Panc1 (cell line): ENCODE data around the gene STX18.

Experiments used
- POLR2AphosphoS5 ChIP-seq: IDR thresholded peaks from 2 replicates; pipeline ENCODE4 v1.6.1; 2012; ENCODE audit warnings: mild to moderate bottlenecking, low read depth, low read length, moderate library complexity
- REST ChIP-seq, 2 experiments: IDR thresholded peaks; 2 replicates each; pipeline ENCODE4 v1.6.1; 2011 to 2012; ENCODE audit warnings: low read depth in 2 of 2, control low read depth in 1 of 2, low read length in 1 of 2, mild to moderate bottlenecking in 1 of 2, moderate library complexity in 1 of 2; ENCODE audit not compliant: insufficient read depth in 1 of 2
- TCF7L2 ChIP-seq: IDR thresholded peaks from 2 replicates; pipeline ENCODE4 v1.6.1; 2011; ENCODE audit warnings: mild to moderate bottlenecking, low read depth, low read length, inconsistent platforms
- TF ChIP-seq, protein P1 (sequence below): fragments of 450-650 bp; IDR thresholded peaks from 2 replicates; pipeline ENCODE4 v1.5.1; 2017; ENCODE audit warnings: mild to moderate bottlenecking

- TF ChIP-seq, protein P1, sequence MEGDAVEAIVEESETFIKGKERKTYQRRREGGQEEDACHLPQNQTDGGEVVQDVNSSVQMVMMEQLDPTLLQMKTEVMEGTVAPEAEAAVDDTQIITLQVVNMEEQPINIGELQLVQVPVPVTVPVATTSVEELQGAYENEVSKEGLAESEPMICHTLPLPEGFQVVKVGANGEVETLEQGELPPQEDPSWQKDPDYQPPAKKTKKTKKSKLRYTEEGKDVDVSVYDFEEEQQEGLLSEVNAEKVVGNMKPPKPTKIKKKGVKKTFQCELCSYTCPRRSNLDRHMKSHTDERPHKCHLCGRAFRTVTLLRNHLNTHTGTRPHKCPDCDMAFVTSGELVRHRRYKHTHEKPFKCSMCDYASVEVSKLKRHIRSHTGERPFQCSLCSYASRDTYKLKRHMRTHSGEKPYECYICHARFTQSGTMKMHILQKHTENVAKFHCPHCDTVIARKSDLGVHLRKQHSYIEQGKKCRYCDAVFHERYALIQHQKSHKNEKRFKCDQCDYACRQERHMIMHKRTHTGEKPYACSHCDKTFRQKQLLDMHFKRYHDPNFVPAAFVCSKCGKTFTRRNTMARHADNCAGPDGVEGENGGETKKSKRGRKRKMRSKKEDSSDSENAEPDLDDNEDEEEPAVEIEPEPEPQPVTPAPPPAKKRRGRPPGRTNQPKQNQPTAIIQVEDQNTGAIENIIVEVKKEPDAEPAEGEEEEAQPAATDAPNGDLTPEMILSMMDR: no peak
- TF ChIP-seq REST (IDR thresholded peaks at IDR 0.05; ENCODE audit: insufficient read depth in 1 of 2, low read depth in 2 of 2, low read length in 1 of 2) (no peak), POLR2AphosphoS5 (no peak), TCF7L2 (no peak)
These were observed 112.6 kb downstream of the STX18 start for GRCh38 chr4:4428966-4429875.
